ENCODE measurements around the gene KLK12.

DNA sequence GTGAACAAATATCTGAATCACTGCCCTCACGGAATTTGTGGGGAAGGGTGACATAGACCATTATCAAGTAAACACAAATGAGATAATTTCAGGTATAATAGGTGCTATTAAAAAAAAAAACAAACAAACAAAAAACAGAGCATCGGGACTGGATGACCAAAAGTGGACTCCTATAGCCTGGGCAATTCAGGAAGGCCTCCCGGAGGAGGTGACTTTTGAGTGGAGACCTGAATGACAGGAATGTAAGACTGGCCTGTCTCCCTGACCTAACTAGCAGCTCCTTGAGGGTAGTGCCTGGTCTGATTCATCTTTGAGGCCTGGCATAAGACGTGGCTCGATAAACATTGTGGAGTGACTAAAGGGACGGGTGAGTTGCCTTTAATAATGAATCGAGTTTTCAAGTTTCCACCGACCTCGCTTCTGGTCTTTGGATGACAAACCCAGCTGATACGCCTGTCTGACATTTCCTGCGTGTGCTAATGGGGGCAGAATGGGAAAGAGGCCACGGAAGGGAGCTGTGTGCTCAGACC lies 22.1 kb downstream of the KLK12 start:
- TF ChIP-seq, protein P1, sequence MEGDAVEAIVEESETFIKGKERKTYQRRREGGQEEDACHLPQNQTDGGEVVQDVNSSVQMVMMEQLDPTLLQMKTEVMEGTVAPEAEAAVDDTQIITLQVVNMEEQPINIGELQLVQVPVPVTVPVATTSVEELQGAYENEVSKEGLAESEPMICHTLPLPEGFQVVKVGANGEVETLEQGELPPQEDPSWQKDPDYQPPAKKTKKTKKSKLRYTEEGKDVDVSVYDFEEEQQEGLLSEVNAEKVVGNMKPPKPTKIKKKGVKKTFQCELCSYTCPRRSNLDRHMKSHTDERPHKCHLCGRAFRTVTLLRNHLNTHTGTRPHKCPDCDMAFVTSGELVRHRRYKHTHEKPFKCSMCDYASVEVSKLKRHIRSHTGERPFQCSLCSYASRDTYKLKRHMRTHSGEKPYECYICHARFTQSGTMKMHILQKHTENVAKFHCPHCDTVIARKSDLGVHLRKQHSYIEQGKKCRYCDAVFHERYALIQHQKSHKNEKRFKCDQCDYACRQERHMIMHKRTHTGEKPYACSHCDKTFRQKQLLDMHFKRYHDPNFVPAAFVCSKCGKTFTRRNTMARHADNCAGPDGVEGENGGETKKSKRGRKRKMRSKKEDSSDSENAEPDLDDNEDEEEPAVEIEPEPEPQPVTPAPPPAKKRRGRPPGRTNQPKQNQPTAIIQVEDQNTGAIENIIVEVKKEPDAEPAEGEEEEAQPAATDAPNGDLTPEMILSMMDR (IDR thresholded peaks at IDR 0.05) = no peak
- no peak for TF ChIP-seq POLR2A (IDR thresholded peaks at IDR 0.05)

Measured in body of pancreas (tissue), 4 donors.